Right lobe of liver (tissue), 4 donors: ENCODE results near the gene PYHIN1.

Experiments used
- CTCF ChIP-seq, 4 donors: fragments of 200-600 bp in 3 of 4; fragments of 450-650 bp in 1 of 4; IDR thresholded peaks; one replicate each; pipeline versions ENCODE4 v1.5.1 to v1.8.0; 2016 to 2022; ENCODE audit warnings: antibody characterized with exemption in 4 of 4, mild to moderate bottlenecking in 2 of 4
- POLR2A ChIP-seq: fragments of 450-650 bp; IDR thresholded peaks from one replicate; pipeline ENCODE4 v1.6.1; 2017; ENCODE audit warnings: antibody characterized with exemption, mild to moderate bottlenecking
- donor health status: DM: no; HTN: no; CAD: no.
- donor health status: DM: no; HTN: no; CAD: no.
- donor health status: DM: no; HTN: yes; CAD: no.

GRCh38 chr1:159000070-159000409, 68.7 kb downstream of the PYHIN1 start:
- TF ChIP-seq CTCF (IDR thresholded peaks at IDR 0.05) = no peak
- TF ChIP-seq POLR2A = no peak
